ENCODE data around the gene RTKN2. TPM values are rescaled to one million over a fixed set of nuclear protein-coding genes. Genes with fewer than 3 reads are reported as not detected.

The RTKN2 gene
- total RNA-seq, 1 donor: 0.27 TPM

- no peak for DNase-seq (ENCODE audit: low read depth in 2 of 3, low spot score in 2 of 3)
These were observed 88.0 kb downstream of the RTKN2 start for GRCh38 chr10:62180677-62181076.

GRCh38 chr10:62178568-62178967 is 90.1 kb downstream of the RTKN2 start:
- DNase-seq (ENCODE audit: low read depth in 2 of 3, low spot score in 2 of 3): no peak

- no peak for DNase-seq (ENCODE audit: low read depth in 2 of 3, low spot score in 2 of 3)
These were observed 91.5 kb downstream of the RTKN2 start for GRCh38 chr10:62177111-62177510.

- DNase-seq (ENCODE audit: low read depth in 2 of 3, low spot score in 2 of 3): peak in 1 of 3 donors; percentile 30
These were observed 93.4 kb downstream of the RTKN2 start for GRCh38 chr10:62175251-62175650.

- DNase-seq (ENCODE audit: low read depth in 2 of 3, low spot score in 2 of 3): no peak
These were observed 96.2 kb downstream of the RTKN2 start for GRCh38 chr10:62172465-62172864.

- peak in 1 of 3 donors; percentile 45 for DNase-seq (ENCODE audit: low read depth in 2 of 3, low spot score in 2 of 3)
These were observed 96.9 kb downstream of the RTKN2 start for GRCh38 chr10:62171791-62172190.

GRCh38 chr10:62170732-62171131 is 97.9 kb downstream of the RTKN2 start:
- peak in 1 of 3 donors; percentile 31 for DNase-seq (ENCODE audit: low read depth in 2 of 3, low spot score in 2 of 3)

GRCh38 chr10:62166331-62167131 is 102.1 kb downstream of the RTKN2 start:
- DNase-seq (ENCODE audit: low read depth in 2 of 3, low spot score in 2 of 3): no peak

- DNase-seq (ENCODE audit: low read depth in 2 of 3, low spot score in 2 of 3): no peak
These were observed 102.8 kb downstream of the RTKN2 start for GRCh38 chr10:62165803-62166202.

- no peak for DNase-seq (ENCODE audit: low read depth in 2 of 3, low spot score in 2 of 3)
These were observed 105.6 kb downstream of the RTKN2 start for GRCh38 chr10:62163024-62163423.

- no peak for DNase-seq (ENCODE audit: low read depth in 2 of 3, low spot score in 2 of 3)
These were observed 106.2 kb downstream of the RTKN2 start for GRCh38 chr10:62162261-62162981.

GRCh38 chr10:62159351-62159750 is 109.3 kb downstream of the RTKN2 start:
- no peak for DNase-seq (ENCODE audit: low read depth in 2 of 3, low spot score in 2 of 3)

GRCh38 chr10:62157601-62158000 is 111.0 kb downstream of the RTKN2 start:
- DNase-seq (ENCODE audit: low read depth in 2 of 3, low spot score in 2 of 3): no peak

- DNase-seq (ENCODE audit: low read depth in 2 of 3, low spot score in 2 of 3): no peak
These were observed 113.5 kb downstream of the RTKN2 start for GRCh38 chr10:62155054-62155680.

GRCh38 chr10:62154231-62154630 is 114.4 kb downstream of the RTKN2 start:
- no peak for DNase-seq (ENCODE audit: low read depth in 2 of 3, low spot score in 2 of 3)

GRCh38 chr10:62153191-62153590 is 115.5 kb downstream of the RTKN2 start:
- DNase-seq (ENCODE audit: low read depth in 2 of 3, low spot score in 2 of 3): no peak

- DNase-seq (ENCODE audit: low read depth in 2 of 3, low spot score in 2 of 3): peak in 1 of 3 donors; percentile 16
These were observed 119.0 kb downstream of the RTKN2 start for GRCh38 chr10:62149621-62150020.

GRCh38 chr10:62148155-62148554 is 120.5 kb downstream of the RTKN2 start:
- no peak for DNase-seq (ENCODE audit: low read depth in 2 of 3, low spot score in 2 of 3)

GRCh38 chr10:62147425-62147824 is 121.2 kb downstream of the RTKN2 start:
- DNase-seq (ENCODE audit: low read depth in 2 of 3, low spot score in 2 of 3): peak in 1 of 3 donors; percentile 18

GRCh38 chr10:62136931-62137330 is 131.7 kb downstream of the RTKN2 start:
- DNase-seq (ENCODE audit: low read depth in 2 of 3, low spot score in 2 of 3): no peak

- DNase-seq (ENCODE audit: low read depth in 2 of 3, low spot score in 2 of 3): no peak
These were observed 135.0 kb downstream of the RTKN2 start for GRCh38 chr10:62133618-62134017.
